Measurements from ENCODE around the gene CCDC71L.

DNA sequence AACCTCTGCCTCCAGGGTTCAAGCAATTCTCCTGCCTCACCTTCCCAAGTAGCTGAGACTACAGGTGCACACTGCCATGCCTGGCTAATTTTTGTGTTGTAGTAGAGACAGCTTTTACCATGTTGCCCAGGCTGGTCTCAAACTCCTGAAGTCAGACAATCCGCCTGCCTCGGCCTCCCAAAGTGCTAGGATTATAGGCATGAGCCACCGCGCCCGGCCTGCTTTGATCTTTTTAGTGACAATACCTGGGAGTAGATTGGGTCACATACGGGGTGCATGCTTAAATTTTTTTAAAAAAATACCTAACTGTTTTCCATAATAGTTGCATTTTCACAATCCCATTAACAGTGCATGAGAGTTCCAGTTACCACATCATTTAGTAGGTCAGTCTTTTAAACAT is 47.7 kb downstream of the CCDC71L start:
- TF ChIP-seq, protein P1, sequence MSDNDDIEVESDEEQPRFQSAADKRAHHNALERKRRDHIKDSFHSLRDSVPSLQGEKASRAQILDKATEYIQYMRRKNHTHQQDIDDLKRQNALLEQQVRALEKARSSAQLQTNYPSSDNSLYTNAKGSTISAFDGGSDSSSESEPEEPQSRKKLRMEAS (IDR thresholded peaks at IDR 0.05; ENCODE audit: insufficient read depth, insufficient read length) = no peak
- no peak for TF ChIP-seq POLR2AphosphoS5 (IDR thresholded peaks at IDR 0.05; ENCODE audit: insufficient read depth, low read depth, low read length)
- TF ChIP-seq, protein P2, sequence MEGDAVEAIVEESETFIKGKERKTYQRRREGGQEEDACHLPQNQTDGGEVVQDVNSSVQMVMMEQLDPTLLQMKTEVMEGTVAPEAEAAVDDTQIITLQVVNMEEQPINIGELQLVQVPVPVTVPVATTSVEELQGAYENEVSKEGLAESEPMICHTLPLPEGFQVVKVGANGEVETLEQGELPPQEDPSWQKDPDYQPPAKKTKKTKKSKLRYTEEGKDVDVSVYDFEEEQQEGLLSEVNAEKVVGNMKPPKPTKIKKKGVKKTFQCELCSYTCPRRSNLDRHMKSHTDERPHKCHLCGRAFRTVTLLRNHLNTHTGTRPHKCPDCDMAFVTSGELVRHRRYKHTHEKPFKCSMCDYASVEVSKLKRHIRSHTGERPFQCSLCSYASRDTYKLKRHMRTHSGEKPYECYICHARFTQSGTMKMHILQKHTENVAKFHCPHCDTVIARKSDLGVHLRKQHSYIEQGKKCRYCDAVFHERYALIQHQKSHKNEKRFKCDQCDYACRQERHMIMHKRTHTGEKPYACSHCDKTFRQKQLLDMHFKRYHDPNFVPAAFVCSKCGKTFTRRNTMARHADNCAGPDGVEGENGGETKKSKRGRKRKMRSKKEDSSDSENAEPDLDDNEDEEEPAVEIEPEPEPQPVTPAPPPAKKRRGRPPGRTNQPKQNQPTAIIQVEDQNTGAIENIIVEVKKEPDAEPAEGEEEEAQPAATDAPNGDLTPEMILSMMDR (IDR thresholded peaks at IDR 0.05; ENCODE audit: extremely low read depth in 1 of 2, insufficient read depth in 1 of 2, low read depth in 1 of 2, low read length in 2 of 2) = no peak
- no peak for TF ChIP-seq EZH2 (IDR thresholded peaks at IDR 0.05; ENCODE audit: borderline replicate concordance, low read depth, low read length, severe bottlenecking)
- no peak for TF ChIP-seq POLR2A (IDR thresholded peaks at IDR 0.05; ENCODE audit: low read depth, low read length)
- TF ChIP-seq FOS (IDR thresholded peaks at IDR 0.05; ENCODE audit: borderline replicate concordance, insufficient read depth, low read length) = no peak
